Measurements from ENCODE around the gene PIEZO2.

- TF ChIP-seq SMC3 (conservative IDR thresholded peaks at IDR 0.05; ENCODE audit: poor library complexity) = no peak
- TF ChIP-seq TAF1 (IDR thresholded peaks at IDR 0.05; ENCODE audit: low read depth) = no peak
- TF ChIP-seq, protein P1, sequence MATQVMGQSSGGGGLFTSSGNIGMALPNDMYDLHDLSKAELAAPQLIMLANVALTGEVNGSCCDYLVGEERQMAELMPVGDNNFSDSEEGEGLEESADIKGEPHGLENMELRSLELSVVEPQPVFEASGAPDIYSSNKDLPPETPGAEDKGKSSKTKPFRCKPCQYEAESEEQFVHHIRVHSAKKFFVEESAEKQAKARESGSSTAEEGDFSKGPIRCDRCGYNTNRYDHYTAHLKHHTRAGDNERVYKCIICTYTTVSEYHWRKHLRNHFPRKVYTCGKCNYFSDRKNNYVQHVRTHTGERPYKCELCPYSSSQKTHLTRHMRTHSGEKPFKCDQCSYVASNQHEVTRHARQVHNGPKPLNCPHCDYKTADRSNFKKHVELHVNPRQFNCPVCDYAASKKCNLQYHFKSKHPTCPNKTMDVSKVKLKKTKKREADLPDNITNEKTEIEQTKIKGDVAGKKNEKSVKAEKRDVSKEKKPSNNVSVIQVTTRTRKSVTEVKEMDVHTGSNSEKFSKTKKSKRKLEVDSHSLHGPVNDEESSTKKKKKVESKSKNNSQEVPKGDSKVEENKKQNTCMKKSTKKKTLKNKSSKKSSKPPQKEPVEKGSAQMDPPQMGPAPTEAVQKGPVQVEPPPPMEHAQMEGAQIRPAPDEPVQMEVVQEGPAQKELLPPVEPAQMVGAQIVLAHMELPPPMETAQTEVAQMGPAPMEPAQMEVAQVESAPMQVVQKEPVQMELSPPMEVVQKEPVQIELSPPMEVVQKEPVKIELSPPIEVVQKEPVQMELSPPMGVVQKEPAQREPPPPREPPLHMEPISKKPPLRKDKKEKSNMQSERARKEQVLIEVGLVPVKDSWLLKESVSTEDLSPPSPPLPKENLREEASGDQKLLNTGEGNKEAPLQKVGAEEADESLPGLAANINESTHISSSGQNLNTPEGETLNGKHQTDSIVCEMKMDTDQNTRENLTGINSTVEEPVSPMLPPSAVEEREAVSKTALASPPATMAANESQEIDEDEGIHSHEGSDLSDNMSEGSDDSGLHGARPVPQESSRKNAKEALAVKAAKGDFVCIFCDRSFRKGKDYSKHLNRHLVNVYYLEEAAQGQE (IDR thresholded peaks at IDR 0.05; ENCODE audit: borderline replicate concordance) = no peak
- no peak for TF ChIP-seq POLR2AphosphoS5 (IDR thresholded peaks at IDR 0.05)
- TF ChIP-seq CTCF (IDR thresholded peaks at IDR 0.05; ENCODE audit: poor library complexity, severe bottlenecking) = no peak
- no peak for TF ChIP-seq EZH2 (IDR thresholded peaks at IDR 0.05; ENCODE audit: borderline replicate concordance, insufficient read depth, low read length, poor library complexity, severe bottlenecking)
- no peak for TF ChIP-seq RAD21 (conservative IDR thresholded peaks at IDR 0.05)
These were observed 467.0 kb downstream of the PIEZO2 start for GRCh38 chr18:10682368-10682714.
